Ishikawa (cell line): Measurements from ENCODE around the gene CNTNAP2.

Source experiments
- EP300 ChIP-seq: IDR thresholded peaks from 2 replicates; pipeline ENCODE4 v1.6.1; 2012; ENCODE audit warnings: borderline replicate concordance
- FOXM1 ChIP-seq: IDR thresholded peaks from 2 replicates; pipeline ENCODE4 v1.6.1; 2012; ENCODE audit warnings: low read depth, borderline replicate concordance
- TAF1 ChIP-seq: IDR thresholded peaks from 2 replicates; pipeline ENCODE4 v1.6.1; 2012; ENCODE audit warnings: low read depth, mild to moderate bottlenecking
- TCF12 ChIP-seq: IDR thresholded peaks from 2 replicates; pipeline ENCODE4 v1.6.1; 2012; ENCODE audit warnings: low read depth
- TEAD4 ChIP-seq: IDR thresholded peaks from 2 replicates; pipeline ENCODE4 v1.6.1; 2012
- TF ChIP-seq, protein P1 (sequence below): IDR thresholded peaks from 2 replicates; pipeline ENCODE4 v1.6.1; 2012
- TF ChIP-seq, protein P2 (sequence below): IDR thresholded peaks from 2 replicates; pipeline ENCODE4 v1.6.1; 2012; ENCODE audit warnings: low read depth, mild to moderate bottlenecking
- TF ChIP-seq, protein P3 (sequence below): IDR thresholded peaks from 2 replicates; pipeline ENCODE4 v1.6.1; 2012

DNA sequence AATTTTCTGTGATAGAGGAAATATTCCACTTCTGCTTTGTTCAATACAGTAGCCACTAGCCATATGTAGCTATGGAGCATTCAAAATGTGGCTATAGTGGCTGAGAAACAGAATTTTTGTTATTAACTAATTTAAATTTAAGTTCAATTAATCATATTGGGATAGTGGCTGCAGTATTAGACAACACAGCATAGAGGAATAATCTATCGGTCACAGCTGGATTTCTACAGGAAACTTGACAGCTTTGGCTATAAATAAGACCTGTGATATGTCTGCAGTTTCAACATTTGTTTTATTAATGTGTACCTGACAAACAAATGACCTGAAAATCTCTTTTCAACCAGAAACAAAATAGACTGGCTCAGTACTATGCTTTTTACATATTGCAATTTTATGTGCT, 953.2 kb downstream of the CNTNAP2 start:
- no peak for TF ChIP-seq TCF12
- TF ChIP-seq, protein P1, sequence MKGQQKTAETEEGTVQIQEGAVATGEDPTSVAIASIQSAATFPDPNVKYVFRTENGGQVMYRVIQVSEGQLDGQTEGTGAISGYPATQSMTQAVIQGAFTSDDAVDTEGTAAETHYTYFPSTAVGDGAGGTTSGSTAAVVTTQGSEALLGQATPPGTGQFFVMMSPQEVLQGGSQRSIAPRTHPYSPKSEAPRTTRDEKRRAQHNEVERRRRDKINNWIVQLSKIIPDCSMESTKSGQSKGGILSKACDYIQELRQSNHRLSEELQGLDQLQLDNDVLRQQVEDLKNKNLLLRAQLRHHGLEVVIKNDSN: no peak
- TF ChIP-seq, protein P2, sequence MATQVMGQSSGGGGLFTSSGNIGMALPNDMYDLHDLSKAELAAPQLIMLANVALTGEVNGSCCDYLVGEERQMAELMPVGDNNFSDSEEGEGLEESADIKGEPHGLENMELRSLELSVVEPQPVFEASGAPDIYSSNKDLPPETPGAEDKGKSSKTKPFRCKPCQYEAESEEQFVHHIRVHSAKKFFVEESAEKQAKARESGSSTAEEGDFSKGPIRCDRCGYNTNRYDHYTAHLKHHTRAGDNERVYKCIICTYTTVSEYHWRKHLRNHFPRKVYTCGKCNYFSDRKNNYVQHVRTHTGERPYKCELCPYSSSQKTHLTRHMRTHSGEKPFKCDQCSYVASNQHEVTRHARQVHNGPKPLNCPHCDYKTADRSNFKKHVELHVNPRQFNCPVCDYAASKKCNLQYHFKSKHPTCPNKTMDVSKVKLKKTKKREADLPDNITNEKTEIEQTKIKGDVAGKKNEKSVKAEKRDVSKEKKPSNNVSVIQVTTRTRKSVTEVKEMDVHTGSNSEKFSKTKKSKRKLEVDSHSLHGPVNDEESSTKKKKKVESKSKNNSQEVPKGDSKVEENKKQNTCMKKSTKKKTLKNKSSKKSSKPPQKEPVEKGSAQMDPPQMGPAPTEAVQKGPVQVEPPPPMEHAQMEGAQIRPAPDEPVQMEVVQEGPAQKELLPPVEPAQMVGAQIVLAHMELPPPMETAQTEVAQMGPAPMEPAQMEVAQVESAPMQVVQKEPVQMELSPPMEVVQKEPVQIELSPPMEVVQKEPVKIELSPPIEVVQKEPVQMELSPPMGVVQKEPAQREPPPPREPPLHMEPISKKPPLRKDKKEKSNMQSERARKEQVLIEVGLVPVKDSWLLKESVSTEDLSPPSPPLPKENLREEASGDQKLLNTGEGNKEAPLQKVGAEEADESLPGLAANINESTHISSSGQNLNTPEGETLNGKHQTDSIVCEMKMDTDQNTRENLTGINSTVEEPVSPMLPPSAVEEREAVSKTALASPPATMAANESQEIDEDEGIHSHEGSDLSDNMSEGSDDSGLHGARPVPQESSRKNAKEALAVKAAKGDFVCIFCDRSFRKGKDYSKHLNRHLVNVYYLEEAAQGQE: no peak
- TF ChIP-seq EP300: no peak
- no peak for TF ChIP-seq TAF1
- no peak for TF ChIP-seq TEAD4
- TF ChIP-seq, protein P3, sequence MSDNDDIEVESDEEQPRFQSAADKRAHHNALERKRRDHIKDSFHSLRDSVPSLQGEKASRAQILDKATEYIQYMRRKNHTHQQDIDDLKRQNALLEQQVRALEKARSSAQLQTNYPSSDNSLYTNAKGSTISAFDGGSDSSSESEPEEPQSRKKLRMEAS: no peak
- no peak for TF ChIP-seq FOXM1
